Cardiac muscle cell (in vitro differentiated cells and primary cell): ENCODE measurements around the gene ARFGAP3. TPM values are rescaled to one million over a fixed set of nuclear protein-coding genes. Genes with fewer than 3 reads are reported as not detected.

Source experiments
- DNase-seq, 2 donors: peaks; one replicate each; pipeline versions ENCODE4 v3.0.0 to v3.0.0-alpha.2; 2010 to 2017; ENCODE audit warnings: low read depth in 1 of 2, low spot score in 1 of 2
- H3K27ac ChIP-seq: fragments of 200-600 bp; sonication (generic); 2 replicates; pipeline ENCODE4 v1.5.1; 2016
- H3K27me3 ChIP-seq: fragments of 200-600 bp; sonication (generic); 2 replicates; pipeline ENCODE4 v1.6.0; 2016; ENCODE audit warnings: control low read depth
- H3K36me3 ChIP-seq: fragments of 200-600 bp; sonication (generic); 2 replicates; pipeline ENCODE4 v1.5.1; 2016; ENCODE audit warnings: control low read depth
- H3K4me1 ChIP-seq: fragments of 200-600 bp; sonication (generic); 2 replicates; pipeline ENCODE4 v1.8.1; 2017; ENCODE audit warnings: low read depth, mild to moderate bottlenecking, mixed run types
- H3K4me3 ChIP-seq: fragments of 200-600 bp; sonication (generic); 2 replicates; pipeline ENCODE4 v1.5.1; 2016; ENCODE audit warnings: mild to moderate bottlenecking
- H3K9me3 ChIP-seq: fragments of 200-600 bp; sonication (generic); 2 replicates; pipeline ENCODE4 v1.5.1; 2017; ENCODE audit warnings: low read depth, mild to moderate bottlenecking, control low read depth
- polyA plus RNA-seq: library from polyadenylated mRNA; unstranded; fragments of >200 nt; fragmentation: Nextera tagmentation; extraction: Ambion mirVana; gene quantifications from 2 replicates; pipeline ENCODE4 v1.2.1, GENCODE V29; 2016
- total RNA-seq: library from RNA; depleted of rRNA; stranded (reverse); fragments of >200 nt; gene quantifications from 2 replicates; pipeline ENCODE4 v1.2.3, GENCODE V29; 2016
- TF ChIP-seq, protein P1 (sequence below): IDR thresholded peaks from 2 replicates; pipeline ENCODE4 v1.5.1; 2012; ENCODE audit warnings: low read depth, mild to moderate bottlenecking, low read length

Gene ARFGAP3
- total and polyA plus RNA-seq, 2 experiments from 2014 or later = 26.3 to 38.2 TPM

GRCh38 chr22:42830161-42830560 lies 26.9 kb downstream of the ARFGAP3 start:
- Histone ChIP-seq H3K4me1 (no peaks in the 10 kb centered on the region), H3K4me3 (no peak overlapping the region), H3K27ac (no peak overlapping the region), H3K36me3 (peaks cover 63% of the 10 kb centered on the region), H3K27me3 (no peaks in the 10 kb centered on the region), H3K9me3 (no peaks in the 10 kb centered on the region)
- TF ChIP-seq, protein P1, sequence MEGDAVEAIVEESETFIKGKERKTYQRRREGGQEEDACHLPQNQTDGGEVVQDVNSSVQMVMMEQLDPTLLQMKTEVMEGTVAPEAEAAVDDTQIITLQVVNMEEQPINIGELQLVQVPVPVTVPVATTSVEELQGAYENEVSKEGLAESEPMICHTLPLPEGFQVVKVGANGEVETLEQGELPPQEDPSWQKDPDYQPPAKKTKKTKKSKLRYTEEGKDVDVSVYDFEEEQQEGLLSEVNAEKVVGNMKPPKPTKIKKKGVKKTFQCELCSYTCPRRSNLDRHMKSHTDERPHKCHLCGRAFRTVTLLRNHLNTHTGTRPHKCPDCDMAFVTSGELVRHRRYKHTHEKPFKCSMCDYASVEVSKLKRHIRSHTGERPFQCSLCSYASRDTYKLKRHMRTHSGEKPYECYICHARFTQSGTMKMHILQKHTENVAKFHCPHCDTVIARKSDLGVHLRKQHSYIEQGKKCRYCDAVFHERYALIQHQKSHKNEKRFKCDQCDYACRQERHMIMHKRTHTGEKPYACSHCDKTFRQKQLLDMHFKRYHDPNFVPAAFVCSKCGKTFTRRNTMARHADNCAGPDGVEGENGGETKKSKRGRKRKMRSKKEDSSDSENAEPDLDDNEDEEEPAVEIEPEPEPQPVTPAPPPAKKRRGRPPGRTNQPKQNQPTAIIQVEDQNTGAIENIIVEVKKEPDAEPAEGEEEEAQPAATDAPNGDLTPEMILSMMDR = no peak
- no peak for DNase-seq

- Histone ChIP-seq H3K4me3 (no peak overlapping the region), H3K27ac (no peak overlapping the region), H3K9me3 (no peaks in the 10 kb centered on the region), H3K4me1 (no peaks in the 10 kb centered on the region), H3K36me3 (peaks cover 65% of the 10 kb centered on the region), H3K27me3 (no peaks in the 10 kb centered on the region)
- DNase-seq = no peak
- TF ChIP-seq, protein P1 = no peak
These were observed 27.8 kb downstream of the ARFGAP3 start for GRCh38 chr22:42829302-42829701.

DNA sequence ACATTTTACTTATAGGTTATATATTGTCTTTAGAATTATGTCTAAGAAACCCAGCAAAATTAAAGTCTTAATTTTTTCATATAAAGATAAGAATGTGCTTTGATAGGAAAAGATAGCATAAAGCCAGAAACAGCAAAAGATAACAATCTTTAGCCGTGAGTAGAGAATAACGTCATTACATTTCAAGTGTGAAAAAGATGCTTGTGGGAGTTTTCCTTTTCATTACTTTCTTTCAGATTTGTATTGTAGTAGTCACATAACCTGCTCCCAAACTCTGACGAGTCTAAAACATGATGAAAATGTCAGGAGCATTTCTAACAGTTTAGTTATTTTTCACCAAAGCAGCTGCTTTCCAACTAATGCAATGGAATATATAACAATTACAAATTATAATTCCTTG lies 31.3 kb downstream of the ARFGAP3 start:
- TF ChIP-seq, protein P1 = no peak
- H3K4me1 ChIP-seq = no peaks in the 10 kb centered on the region
- H3K27me3 ChIP-seq = no peaks in the 10 kb centered on the region
- H3K36me3 ChIP-seq = peaks cover 65% of the 10 kb centered on the region
- H3K4me3 ChIP-seq = no peak overlapping the region
- no peaks in the 10 kb centered on the region for H3K9me3 ChIP-seq
- H3K27ac ChIP-seq = no peak overlapping the region
- no peak for DNase-seq

- H3K9me3 ChIP-seq = no peaks in the 10 kb centered on the region
- no peaks in the 10 kb centered on the region for H3K27me3 ChIP-seq
- TF ChIP-seq, protein P1 = no peak
- no peak overlapping the region for H3K27ac ChIP-seq
- H3K36me3 ChIP-seq = peaks cover 46% of the 10 kb centered on the region
- no peak for DNase-seq
- no peaks in the 10 kb centered on the region for H3K4me1 ChIP-seq
- H3K4me3 ChIP-seq = no peak overlapping the region
These were observed 35.7 kb downstream of the ARFGAP3 start for GRCh38 chr22:42821386-42821785.

GRCh38 chr22:42820045-42820763 lies 36.9 kb downstream of the ARFGAP3 start:
- peak; percentile 32 to 42 for DNase-seq
- Histone ChIP-seq H3K4me3 (no peak overlapping the region), H3K9me3 (no peaks in the 10 kb centered on the region), H3K4me1 (no peaks in the 10 kb centered on the region), H3K36me3 (peaks cover 48% of the 10 kb centered on the region), H3K27me3 (no peaks in the 10 kb centered on the region), H3K27ac (no peak overlapping the region)
- TF ChIP-seq, protein P1 = peak; percentile 11
